COLO668 (cell line): ENCODE measurements around the gene TRIM10.
"Not testable (repeated sequence)": the region's sequence is repeated elsewhere in the genome, so short reads cannot be mapped to it uniquely, and the experiment has no call there.

Experiments
- DNase-seq: peaks from one replicate; lab custom pipeline; 2025; ENCODE audit not compliant: unreplicated experiment; lab: John Stamatoyannopoulos, UW

The TRIM10 gene

DNA sequence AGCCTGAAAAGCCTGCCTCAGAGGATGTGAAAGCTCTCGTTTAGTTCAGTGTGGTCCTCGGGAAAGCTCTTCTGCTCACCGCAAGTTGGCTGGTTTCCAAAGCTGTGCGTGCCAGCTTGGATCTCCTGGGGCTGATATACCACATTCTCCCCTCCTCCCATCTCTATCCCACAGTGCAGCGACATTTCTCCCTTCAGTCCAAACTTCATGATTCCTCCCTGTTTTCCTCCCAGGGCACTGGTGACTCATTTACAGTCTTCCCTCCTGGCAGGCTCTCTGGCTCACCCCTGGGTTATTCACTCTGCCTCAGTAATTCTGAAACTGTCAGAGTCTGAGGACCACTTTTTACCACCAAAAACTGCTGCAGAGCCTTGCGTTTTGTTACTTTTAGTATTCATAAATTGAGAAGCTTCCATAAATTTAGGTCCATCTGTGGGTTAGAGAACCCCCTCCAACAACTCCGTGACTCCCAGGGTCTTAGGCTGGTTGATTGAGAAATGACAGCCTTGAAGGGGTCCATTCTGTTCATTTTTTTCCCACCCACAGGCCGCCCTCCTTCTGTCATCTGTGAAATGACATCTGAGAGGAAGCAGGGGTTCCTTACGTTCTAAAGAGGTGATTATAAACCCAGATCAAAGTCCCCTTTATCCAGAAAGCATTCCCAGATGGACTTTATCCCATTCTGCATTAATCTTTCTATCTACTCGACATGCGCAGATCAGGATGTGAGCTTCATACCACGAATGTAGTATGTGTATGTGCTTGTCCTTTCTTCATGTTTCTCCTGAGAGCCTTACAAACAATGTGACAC is 6.1 kb downstream of the TRIM10 start:
- DNase-seq: peak; percentile 17

DNA sequence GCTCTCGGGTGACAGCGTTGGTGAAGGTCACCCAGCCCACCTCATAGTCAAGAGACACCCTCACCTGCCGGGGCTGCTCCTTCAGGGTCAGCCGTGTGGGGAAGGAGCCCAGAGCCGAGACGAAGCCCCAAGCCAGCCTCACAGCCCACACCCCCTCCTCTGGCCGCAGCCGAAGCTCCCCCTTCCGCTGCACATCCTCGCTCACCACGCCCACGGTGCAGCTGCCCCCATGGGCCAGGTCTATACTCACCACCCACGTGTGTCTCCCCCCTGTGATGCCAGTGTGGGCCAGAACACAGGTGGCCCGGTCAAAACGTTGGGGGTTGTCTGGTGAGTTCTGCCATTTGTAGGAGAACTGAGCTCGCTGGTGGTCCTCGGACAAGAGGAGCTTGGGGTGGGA is 7.0 kb downstream of the TRIM10 start:
- no peak for DNase-seq

GRCh38 chr6:30152910-30153610 is 8.0 kb downstream of the TRIM10 start:
- DNase-seq: no peak

- DNase-seq: no peak
Observed at GRCh38 chr6:30152016-30152673, 8.9 kb downstream of the TRIM10 start.

- DNase-seq: no peak
Observed at GRCh38 chr6:30151580-30151979, 9.4 kb downstream of the TRIM10 start.

GRCh38 chr6:30150671-30151395 is 10.2 kb downstream of the TRIM10 start:
- DNase-seq: no peak

GRCh38 chr6:30149858-30150550 is 11.0 kb downstream of the TRIM10 start:
- no peak for DNase-seq

GRCh38 chr6:30149234-30149633 is 11.8 kb downstream of the TRIM10 start:
- DNase-seq: no peak

DNA sequence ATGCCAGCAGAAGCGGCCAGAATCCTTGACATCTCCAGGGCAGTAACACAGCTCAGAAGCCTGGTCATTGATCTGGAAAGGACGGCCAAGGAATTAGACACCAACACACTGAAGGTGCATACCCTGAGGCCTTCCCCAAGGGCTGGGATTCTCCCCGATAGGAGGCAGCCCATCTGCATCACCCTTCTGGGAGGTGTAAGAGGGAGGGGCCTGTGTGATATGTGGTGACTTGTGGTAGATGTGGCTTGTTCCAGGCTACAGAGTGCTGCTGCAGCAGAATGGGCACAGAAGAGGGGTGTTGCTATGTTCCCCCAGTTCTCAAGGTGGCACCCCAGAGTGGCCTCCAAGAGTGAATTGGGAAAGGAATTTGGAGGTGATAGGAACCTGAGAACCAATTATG is 13.9 kb downstream of the TRIM10 start:
- DNase-seq: no peak

- no peak for DNase-seq
Observed at GRCh38 chr6:30145818-30146217, 15.2 kb downstream of the TRIM10 start.

DNA sequence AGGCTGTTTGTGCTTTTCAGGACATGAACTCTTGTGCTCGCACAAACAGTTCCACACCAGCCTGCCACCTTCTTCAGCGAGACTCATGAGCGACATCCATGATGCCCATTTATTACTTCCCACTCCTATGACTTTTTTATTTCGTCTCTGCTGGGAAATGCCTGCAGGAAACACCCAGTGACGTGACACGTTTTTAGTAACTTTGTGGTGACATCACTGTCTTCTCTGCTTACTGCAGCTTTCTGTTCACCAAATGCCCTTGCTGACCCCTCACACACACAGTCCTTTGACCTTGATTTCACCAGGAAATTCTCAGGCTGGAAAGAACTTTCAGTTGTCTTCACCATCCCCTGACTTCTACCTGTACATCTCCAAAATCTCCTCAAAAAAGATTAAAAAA is 16.2 kb downstream of the TRIM10 start:
- no peak for DNase-seq

- no peak for DNase-seq
Observed at GRCh38 chr6:30143780-30144179, 17.2 kb downstream of the TRIM10 start.

- no peak for DNase-seq
Observed at GRCh38 chr6:30142665-30143064, 18.3 kb downstream of the TRIM10 start.

DNA sequence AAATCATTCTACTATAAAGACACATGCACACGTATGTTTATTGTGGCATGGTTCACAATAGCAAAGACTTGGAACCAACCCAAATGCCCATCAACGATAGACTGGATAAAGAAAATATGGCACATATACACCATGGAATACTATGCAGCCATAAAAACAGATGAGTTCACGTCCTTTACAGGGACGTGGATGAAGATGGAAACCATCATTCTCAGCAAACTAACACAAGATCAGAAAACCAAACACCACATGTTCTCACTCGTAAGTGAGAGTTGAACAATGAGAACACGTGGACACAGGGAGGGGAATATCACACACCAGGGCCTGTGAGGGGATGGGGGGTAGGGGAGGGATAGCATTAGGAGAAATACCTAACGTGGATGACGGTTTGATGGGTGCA is 20.8 kb downstream of the TRIM10 start:
- not testable (repeated sequence) for DNase-seq

DNA sequence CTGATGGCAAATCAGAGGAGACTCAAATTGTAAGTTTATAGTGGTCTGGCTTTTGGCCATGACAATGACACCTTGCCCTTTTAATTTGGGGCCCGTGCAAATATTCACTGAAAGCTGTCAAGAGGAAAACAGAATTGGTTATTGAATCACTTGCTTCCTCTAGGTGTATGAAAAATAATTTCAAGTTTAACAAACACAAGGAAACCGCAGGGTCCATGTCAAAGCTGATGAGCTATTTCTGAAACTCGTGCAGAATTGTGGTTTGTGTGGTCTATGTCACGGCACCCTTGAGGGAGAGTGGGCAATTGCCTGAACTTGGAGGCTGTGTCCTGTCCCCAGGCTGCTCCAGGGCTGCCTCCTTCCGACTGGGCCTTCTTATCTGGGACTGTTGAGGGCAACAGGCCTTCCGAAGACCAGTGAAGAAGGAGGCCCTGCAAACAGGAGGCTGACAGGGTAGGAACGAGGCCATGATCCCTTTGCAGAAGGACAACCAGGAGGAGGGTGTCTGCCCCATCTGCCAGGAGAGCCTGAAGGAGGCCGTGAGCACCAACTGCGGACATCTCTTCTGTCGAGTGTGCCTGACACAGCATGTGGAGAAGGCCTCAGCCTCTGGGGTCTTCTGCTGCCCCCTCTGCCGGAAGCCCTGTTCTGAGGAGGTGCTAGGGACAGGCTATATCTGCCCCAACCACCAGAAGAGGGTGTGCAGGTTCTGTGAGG is 24.3 kb downstream of the TRIM10 start:
- DNase-seq: no peak

DNA sequence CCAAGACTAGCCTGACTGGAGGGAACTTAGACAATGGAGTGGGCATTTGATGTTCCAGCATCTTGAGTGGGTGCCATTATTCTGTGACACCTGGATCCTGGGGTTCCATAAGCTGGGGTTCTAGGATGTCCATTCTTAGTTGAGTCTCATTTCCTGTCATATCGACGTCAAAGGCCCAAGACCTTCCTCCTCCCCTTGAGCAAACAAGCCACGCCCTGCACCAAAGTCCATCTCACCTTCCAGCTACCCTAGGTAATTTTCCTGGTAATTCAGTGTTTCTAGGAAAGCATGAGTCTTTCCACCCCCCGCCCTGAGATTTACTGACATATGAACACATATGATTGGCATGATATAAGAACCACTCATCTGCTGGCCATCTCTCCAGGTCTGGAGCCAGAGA is 25.3 kb downstream of the TRIM10 start, which contains the start of gene TRIM40:
Gene TRIM40, plus strand, starts transcription at position 384 of the 400 bp plus-strand sequence. CDS start 897 bp downstream, outside the sequence.
- DNase-seq: no peak

DNA sequence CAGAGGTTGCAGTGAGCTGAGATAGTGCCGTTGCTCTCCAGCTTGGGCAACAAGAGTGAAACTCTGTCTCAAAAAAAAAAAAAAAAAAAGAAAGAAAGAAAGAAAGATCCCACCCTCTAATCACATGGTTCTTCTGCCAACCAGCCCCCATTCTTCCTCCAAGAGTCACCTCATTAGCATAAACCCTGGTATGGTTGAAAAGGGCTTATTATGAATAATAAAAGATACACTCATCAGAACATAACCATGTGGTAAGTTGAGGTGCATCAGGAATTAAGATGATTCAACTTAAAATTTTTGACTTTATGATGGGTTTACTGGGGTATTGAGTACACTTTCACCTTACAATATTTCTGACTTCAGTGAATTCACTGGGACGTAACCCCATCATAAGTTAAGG is 25.9 kb downstream of the TRIM10 start:
- DNase-seq: no peak

DNA sequence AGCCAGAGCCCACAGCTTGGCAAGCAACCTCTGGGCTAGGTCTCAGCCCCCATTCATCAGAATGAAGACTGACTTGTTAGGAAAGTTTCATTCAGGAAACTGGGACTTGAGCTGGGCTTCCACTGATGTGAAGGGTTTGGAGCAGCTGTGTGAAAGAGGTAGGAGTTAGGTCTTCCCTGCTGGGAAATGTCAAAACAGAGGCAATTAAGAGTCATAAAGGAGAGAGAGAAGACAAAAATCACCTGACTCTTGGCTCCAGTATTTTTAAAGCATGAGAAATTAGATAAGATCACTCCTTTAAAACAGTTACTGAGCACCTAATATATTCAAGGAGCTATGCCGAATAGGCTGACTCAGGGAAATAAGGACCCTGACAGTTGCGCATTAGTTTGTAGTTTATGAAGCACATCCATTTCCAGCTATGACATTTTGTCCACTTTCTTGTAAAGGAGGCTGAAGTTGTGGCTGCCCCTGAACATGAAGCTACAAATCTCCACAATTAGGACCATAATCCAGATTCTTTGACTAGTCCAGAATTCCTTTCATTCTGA is 29.0 kb downstream of the TRIM10 start:
- no peak for DNase-seq
